Urothelium cell line (cell line): ENCODE data around the gene PARD3B.

Source experiments
- DNase-seq: peaks from one replicate; pipeline ENCODE4 v3.0.0; 2011; ENCODE audit warnings: low spot score, mixed read lengths
- FAIRE-seq: peaks from 2 replicates; lab custom pipeline; 2011; peaks lifted over from hg19 to GRCh38; lab: Jason Lieb, UNC

The PARD3B gene

DNA sequence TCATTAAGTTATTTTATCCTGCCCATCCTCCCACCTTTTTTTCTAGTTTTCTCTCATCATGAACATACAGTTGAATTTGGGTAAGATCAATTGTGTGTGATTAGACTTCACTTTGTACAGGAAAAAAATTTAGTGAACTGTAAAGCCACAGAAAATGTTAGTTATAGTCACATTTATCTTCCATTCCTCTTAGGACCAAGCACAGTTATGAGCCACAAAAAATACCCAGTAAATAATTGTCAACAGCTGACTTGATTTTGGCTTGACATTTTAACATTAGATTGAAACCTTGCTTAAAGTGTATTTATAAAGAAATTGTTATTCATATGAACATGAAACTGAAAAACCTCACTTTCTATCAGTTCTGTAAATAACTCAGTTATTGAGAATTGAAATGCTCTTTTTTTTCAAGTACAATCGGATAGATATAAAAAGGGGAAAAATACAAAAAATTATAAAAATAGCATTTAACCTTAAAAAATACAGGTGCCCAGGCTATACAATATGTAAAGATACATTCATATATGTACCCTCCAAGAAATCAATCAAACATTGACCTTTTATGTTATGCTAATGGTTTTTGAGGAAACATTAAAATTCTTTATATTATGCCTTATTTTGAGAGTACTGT, 747.5 kb downstream of the PARD3B start:
- FAIRE-seq (no peak), DNase-seq (no peak)

DNA sequence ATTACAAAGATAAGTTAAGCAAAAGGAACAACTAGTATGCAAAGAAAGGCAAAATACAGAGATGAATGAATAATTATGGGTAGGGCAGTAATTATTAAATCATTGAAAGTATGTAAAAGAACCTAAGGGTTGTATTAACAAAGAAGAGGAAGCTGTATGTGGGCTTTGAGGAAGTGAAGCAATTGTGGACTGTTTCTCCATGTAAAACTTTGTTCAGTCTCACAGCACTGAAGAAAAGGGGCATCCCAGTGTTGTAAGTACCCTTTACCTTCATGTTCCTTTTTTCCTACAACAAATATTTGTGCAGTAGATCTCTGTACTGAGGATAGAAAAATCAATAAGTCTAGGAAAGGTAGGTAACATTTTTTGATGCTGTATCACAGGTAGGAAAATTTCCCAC, 748.3 kb downstream of the PARD3B start:
- FAIRE-seq (no peak), DNase-seq (no peak)

DNA sequence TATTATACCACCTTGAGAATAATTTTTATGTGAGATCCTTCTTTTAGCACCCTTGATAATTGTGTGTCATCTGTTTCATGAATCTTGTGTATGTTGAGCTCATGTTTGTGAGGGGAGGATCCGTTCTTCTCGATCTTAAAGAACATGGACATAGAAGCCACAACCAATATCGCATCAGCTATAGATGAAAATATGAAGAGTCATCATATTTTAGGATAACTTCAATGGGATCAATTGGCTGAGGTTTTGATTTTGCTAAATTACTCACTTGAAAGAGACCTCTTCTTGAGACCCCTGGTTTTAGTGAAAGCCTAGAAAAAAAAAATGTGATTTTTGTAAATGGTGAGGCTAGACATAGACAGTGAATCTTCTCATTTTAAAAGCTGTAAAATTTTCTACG, 751.7 kb downstream of the PARD3B start:
- no peak for FAIRE-seq
- no peak for DNase-seq

DNA sequence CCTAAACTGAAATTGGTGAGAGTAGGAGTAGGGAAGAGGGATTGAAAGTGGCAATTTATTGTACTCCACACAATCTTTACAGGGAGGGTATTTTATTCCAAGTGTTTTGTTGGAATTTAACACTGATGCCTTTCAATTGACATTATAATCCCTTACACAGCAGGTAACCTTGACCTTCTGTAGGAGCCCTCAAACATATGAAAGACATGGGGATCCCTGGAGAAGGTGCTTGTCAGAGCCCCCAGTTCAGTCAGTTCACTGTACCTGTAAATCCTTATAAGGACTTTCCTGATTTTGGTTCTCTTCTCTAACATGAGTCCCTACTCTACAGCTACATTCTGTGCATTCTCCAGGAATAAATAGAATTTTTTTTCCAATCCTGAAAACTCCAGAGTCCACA, 752.1 kb downstream of the PARD3B start:
- FAIRE-seq, result no peak
- no peak for DNase-seq

DNA sequence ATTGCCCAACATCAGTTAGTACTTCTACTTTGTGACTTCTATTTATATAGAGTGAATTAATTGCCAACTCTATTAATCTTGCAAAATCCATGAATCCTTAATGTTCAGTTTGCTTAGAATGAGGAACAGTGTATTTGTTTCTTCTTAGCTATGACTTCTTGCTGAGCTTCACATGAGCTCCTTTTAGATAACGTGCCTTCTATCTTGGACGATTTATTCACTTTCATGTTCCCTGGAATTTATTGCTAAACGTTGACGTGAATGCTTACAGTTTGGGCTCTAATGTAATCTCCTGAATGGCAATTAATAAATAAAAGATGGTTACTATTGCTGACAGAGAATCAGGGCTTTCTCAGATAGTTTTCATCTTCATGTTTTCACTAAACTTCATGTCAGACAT, 752.6 kb downstream of the PARD3B start:
- DNase-seq (no peak), FAIRE-seq (no peak)

DNA sequence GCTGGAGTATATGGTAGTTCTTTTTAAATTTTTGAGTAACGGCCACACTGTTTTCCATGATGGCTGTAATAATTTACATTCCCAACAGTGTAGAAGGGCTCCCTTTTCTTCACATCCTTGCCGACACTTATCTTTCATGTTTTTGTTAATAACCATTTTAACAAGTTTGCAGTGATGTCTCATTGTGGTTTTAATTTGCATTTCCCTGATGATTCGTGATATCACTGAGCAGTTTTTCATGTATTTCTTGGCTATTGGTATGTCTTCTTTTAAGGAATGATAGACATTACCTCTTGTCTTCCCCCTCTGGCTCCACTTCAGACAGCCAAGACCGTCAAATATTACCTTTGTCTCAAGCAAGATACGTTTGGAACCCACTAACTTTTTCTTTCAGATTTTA, 765.9 kb downstream of the PARD3B start:
- DNase-seq, result no peak
- no peak for FAIRE-seq

DNA sequence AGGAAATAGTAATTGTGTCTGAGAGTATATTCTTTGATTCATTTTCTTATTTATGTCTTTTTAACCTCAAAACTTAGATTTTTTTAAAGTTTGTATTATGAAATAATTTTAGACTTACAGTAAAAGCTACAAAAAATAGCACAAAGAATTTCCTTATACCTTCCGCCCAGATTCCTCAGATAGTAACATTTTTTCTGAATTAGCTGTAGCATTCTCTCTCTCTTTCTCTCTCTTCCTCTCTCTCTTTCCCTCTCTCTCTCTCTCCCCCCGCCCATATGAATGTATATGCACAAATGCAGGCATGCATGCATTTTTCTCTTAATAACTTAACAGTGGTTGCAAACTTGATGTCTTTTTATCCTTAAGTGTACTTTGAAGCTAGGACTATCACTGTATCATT, 776.0 kb downstream of the PARD3B start:
- FAIRE-seq (no peak), DNase-seq (no peak)

DNA sequence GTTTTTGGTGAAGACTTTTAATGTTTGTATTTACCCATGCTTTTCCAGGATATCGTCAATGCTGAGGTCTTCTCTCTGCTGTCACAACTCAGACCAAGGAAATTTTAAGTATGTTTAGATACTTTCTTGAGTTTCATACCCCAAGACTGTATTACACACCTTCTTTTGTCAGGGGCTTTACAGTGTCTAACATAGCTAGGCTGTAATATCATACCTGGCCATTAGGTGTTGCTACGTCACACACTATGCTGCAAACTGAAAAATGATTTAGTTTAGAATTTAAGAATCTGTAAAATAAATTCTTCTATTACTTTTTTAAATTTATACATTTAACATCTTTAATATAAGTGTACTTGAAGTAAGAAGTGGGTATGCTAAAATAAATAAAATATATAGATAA, 778.7 kb downstream of the PARD3B start:
- FAIRE-seq (no peak), DNase-seq (no peak)

DNA sequence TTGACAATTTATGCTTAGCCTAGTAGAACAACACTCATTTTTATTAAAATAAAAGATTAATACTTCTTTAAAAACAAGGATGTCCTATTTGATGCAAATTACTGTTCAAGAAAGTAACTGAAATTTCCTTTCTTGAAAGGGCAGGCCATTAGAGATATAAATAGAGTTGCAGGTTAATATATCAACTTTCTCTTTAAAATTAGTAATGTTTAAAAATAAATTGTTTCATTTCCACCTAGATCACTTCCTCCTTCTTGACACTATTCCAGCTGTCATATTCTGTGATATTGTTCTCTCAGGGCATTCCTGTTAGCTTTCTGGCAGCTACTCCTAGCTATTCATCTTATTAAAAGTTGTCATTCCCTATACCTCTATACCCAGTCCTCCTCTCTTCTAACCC, 779.1 kb downstream of the PARD3B start:
- DNase-seq, result no peak
- FAIRE-seq, result no peak

DNA sequence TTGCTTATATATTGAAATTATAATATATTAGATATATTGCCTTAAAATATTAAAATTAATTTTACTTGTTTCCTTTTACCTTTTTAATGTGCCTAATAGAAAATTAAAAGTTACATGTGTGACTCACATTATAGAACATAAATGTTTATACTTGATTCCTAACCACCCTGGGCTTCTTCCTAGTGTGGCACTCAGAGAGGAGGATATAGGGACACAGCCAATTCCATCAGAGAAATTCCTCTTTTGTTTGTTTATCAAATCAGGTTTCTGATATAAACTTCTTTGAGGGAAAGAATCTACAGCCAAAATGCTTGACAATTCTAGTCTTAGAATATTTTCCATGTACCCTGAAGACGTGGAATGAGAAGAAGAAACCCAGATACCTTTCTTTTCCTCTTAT, 788.1 kb downstream of the PARD3B start:
- DNase-seq (no peak), FAIRE-seq (no peak)

DNA sequence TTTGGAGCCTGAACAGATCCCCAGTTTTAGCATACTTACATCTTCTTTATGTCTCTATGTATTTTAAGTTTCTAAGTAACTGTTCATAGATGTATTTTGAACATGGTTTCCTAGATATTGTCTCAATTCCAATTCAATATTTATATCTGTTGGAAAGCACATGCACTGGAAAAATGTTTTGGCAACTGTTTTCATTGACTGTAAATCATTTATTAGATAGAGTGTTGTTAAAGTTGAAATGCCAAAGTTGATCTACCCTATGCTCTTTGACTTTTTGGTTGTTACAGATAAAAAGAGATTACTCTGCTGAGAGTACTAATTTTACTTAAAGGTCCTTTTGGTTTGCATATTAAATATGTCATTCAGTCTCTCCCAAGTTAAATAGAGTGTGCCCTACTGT, 792.0 kb downstream of the PARD3B start:
- DNase-seq, result no peak
- FAIRE-seq, result no peak

DNA sequence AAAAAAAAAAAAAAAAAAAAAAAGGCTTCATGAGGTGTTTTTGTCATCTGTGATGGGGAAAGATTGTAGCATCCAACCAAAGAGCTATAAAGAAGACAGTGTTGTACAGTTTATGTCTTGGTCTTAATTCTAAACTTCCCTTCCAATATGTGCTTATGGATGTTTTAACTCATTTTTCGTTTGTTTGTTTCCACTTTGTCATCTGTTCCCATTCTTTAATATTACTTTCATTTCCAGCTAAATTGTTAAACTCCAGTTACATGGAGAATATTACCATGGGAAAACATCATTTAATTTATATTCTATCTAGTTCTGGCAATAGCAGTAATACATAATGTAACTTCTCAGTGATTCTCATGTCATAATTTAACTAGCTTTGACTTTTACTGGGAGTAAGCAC, 792.9 kb downstream of the PARD3B start:
- no peak for FAIRE-seq
- DNase-seq, result no peak

DNA sequence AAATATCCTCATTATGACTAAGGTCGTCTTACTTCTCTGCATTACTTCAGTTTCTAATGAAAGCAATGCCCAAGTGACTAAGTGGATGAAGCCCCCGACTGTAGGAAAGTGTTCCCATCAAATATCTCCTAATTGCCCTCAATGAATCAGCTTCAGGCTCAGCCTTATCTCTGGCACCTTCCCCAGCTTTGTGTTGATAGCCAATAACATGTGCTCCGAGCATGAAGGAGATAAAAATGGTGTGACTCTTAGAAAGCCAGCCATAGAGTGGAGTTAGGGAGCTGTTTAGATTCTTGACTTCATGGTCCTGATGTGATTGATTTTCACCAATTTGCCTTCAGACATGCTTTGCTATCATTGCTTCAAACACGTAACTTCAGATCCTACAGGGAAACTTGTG, 797.8 kb downstream of the PARD3B start:
- no peak for DNase-seq
- FAIRE-seq, result no peak

DNA sequence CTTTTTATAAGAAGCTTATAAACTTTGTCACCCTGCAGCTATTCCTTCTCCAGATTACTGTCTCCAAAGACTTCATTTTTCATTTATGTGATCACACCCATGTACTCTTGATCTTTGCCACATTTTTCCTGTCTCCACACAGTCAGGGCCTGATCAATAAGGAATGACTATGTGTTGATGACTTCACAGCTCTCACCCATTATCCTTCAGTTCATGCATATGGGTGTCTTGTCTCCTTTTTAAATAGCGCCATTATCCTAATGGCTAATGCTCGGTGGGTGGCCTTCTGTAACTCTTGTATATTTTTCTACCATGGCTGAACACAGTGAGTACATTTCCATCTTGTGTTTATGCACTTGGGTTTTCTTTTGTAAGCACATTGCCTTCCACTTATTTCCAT, 801.4 kb downstream of the PARD3B start:
- no peak for DNase-seq
- FAIRE-seq, result no peak

DNA sequence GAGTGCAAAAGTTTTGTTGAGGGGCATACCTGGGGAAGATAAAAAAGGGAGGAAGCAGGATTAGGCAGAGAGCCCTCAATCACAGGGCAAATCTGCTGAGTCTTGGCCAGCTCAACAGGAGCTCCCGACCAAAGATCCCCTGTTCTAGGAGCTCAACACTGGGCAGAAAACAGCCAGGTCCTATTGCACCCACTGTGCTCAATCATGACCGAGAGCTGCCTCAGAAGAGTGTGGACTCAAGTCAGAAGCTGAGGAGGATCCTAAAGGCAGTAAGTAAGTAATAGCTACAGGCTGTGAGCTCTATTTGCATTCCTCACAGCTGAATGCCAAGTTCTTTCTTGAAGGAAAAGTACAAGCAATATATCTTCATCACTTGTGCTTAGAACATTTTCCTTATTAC, 802.6 kb downstream of the PARD3B start:
- FAIRE-seq, result no peak

DNA sequence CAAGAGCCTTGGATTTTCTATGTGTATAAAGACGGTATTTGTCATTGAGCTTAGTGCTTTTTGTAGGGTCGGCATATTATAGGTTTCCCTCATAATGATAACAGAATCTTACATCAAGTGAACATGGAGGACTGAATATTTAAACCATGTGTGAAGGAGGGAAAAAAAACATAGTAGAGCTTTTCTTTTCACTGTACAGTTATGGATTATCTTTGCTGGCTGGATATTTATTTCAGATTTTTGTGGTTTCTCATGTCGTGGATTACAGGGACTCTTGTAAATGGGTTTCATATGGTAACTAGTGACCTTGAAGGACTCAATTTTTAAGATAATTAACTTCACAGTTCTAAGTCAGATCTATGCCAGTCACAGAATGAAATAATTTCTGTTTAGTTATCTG, 806.8 kb downstream of the PARD3B start:
- DNase-seq, result no peak
- no peak for FAIRE-seq

More for the DNA sequence above, 802.6 kb downstream of the PARD3B start:
- no peak for DNase-seq

DNA sequence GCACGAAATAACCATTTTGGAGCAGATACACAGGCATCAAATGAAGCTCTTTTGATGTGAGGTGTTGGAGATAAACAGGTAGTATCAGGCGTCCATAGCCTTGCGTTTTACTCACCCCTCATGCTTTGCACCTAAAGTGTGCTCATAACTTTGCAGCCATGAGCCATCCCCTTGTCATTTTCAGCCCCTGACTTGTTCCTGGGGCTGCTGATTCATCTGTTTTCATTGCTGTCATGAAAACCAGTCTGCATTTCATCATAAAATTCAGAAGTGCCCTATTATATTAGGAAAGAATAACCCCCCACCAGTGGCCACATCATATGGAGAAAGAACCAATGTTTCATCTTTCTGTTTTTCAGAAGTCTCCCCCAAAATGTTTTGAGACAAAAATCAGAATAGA, 807.3 kb downstream of the PARD3B start:
- DNase-seq (no peak), FAIRE-seq (no peak)

DNA sequence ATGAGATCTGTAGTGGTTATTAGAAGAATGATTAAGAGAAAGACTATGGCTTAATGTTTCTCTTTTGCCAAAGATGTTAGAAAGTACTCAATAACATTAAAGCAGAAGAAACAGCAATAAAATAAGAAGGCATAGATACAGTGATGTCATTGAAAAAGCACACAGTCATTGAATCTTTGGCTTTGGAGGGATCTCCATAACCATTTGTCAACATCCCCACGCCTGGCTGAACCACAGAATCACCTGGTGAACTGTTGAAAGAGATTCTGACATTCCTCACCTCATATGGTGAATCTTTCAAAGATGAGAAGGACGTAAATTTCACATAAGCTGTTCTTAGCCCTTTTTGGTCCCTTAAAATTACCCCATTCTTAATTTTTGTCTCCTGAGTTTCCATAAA, 812.5 kb downstream of the PARD3B start:
- FAIRE-seq, result no peak
- no peak for DNase-seq

DNA sequence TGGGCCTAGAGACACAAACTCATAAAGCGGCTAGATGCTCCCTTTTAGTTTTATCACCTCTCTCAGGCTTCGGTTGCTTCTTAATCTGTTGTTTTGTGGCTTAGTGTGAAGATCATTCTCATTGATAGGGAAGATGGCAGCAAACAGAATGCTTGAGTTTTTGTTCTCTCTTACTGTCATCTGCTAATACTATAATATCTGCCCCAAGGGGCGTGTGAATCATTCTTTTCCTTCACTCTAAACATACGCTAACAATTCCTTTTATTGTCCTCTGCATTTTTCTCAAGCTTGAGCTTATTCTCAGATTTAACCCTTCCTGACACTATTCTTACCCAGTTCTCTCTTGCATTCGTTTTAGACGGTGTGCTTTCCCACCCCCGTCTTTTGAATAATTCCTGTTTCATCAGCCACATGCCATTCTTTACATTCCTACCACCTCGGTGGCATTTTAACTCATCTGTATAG, 813.1 kb downstream of the PARD3B start:
- no peak for FAIRE-seq

DNA sequence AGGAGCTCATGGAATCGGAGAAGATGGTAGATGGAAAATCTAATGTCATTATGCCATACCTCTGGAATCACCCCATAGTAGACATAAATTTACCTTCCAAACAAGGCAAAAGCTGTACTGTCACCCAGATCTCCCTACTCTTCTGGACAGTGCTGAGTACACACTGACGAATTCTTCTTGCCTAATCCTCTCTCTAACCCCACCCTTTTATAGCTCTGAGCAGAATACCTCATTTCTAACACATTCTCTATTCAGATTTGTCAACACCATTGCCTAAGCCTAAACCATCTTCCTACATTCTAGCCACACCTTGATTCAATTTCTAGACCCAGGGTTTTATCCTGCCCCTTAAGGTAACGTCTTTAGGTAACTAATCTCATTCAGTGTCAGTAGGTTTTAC, 816.0 kb downstream of the PARD3B start:
- FAIRE-seq, result no peak
- no peak for DNase-seq

More for the DNA sequence above, 813.1 kb downstream of the PARD3B start:
- no peak for DNase-seq

DNA sequence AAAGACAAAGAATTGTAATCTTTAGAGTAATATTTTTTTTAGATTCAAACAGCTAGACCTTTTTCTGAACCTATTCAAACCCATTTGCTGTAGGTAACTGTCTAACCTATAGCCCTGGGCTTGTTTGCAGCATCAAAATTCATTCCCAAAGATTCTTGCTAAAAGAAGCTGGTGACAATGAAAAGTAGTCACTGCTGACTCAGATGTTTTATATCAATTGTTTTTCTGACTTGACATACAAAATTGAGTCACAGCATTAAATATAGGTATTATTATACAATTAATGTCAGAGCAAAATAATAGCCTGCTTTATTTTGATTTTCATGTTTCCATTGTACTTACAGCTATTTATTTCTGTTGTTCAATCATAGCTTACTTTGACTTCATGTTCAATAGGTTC, 816.7 kb downstream of the PARD3B start:
- no peak for DNase-seq
- no peak for FAIRE-seq

DNA sequence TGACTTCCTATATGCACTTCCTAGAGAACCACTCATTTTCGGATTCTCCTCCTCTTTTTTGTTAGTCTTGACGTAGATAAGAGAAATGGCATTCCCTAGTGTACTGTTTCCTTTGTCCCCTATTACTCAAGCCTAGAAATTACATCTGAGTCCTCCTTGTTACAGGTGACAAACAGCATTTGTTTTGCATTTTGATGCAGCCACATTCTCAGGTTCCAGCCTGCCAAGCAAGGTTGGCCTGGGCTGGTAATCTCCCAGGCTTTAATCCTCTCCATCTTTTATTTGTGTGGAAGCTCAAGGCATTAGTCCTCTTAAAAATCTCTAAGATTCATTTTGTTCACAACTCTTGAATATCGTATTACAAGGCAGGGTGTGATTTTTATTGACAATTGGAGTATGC, 819.0 kb downstream of the PARD3B start:
- DNase-seq (no peak), FAIRE-seq (no peak)

DNA sequence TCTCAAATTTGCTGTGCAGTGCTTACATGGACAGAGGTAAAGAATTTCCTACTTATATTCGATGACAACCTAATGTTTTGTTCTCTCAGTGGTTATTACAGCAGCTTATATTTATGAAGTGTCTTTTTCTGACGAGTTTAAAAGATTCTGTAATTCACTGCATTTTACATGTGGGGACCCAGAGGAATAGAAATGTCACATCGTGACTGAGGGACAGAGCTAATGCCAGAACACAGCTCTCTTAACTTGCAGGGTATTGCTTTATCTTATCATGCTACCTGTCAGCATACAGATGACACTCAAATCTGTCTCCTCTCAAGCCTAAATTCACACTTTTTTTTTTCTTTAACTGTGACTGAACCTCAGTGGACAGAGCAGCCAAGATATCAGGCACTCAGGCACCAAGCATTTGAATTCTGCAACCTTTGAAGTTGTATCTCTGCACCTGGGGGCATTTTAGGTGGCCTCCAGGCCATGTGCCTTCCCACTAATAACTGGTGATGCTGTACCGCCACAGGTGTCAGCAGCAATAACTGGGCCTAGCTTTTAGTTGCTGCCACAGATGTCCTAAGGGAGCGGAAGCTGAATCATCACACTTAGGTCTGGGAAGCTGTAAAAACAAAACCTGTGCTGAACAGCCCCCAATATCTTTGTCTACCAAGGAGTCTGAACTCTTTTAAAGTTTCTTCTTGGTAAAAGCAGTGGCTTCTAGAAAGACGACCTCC, 821.2 kb downstream of the PARD3B start:
- no peak for FAIRE-seq
- peak; percentile 17 for DNase-seq
